SIG-M5 (cell line): Measurements from ENCODE around the gene HHATL.

Source experiments
- DNase-seq: peaks from one replicate; lab custom pipeline; 2025; lab: John Stamatoyannopoulos, UW

The HHATL gene

GRCh38 chr3:42702066-42702951 lies at the start of gene HHATL:
Gene HHATL, minus strand, starts transcription at chr3:42702798. Its CDS starts 1,972 bp downstream, at chr3:42700826.
- DNase-seq = no peak

DNA sequence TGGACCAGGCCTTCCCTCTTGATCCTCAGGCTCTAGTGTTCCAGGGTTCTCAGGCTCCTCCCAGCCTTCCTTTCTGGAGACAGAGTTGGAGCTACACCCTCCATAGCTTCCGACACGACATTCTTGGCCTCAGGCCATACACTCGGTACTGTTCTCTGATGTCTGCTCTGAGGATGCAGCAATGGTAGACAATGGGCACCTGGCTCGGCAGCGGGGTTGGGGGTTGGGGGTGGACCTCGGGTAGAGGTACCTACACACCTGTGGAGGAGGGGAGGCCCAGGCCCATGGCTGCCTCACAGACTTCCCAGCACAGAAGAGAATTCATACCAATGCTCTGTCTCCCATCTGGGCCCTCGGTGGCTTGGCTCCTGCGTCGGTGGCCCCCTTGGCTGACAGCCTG lies 49.0 kb upstream of the HHATL start:
- DNase-seq = no peak

- DNase-seq = no peak
These were observed 48.2 kb upstream of the HHATL start for GRCh38 chr3:42750834-42751233.

GRCh38 chr3:42749753-42750231 lies 47.2 kb upstream of the HHATL start:
- no peak for DNase-seq

DNA sequence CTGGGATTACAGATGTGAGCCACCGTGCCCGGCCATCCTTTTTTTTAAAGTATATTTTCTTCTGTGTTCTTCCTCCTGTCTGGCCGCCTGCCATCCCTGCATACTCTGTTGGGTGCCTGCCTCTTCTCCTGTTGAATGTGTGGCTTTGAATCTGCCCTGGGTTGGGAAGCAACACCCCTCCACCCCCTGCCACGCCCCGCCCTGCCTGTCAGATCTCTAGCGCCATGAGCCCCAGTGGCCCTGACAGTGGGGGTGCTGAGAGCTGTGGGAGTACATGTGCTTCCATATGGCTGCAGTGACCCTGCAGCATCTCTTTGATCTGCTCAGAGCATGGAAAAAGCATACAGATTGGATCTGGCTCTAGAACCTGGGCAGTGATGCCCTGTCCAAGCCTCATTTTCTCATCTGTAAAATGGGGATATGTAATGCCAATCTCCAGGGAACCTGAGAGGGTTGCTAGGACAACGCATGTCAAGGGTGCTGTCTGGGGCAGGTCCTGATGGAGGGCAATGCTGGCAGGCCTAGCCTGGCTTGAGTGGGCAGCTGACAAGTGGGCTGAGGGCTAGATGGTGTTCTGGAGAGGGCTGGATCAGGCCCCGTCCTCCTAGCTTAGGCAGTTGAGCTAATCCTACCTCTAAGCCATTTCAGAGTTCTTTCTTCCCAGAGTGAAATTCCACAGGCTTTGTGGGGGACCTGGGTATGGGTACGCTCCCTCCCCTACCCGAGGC lies 46.6 kb upstream of the HHATL start:
- no peak for DNase-seq

DNA sequence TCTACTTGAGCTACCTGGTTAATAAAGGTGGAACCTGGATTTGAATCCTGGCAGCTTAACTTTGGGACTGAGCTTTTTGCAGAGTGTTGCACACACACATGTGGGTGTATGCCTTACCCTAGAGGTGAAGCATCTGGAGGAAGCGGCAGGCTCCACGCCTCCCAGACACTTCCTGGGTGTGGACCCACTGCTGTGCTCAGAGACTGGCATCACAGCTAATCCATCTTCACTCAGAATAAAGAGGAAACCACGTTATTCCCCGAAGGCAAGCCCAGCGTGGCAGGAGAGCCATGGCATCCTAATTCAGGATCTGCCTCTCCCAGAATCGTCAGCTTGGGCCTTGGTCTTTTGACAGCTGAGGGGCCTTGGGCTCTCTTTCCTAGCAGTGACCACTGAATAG lies 45.0 kb upstream of the HHATL start:
- DNase-seq = no peak

DNA sequence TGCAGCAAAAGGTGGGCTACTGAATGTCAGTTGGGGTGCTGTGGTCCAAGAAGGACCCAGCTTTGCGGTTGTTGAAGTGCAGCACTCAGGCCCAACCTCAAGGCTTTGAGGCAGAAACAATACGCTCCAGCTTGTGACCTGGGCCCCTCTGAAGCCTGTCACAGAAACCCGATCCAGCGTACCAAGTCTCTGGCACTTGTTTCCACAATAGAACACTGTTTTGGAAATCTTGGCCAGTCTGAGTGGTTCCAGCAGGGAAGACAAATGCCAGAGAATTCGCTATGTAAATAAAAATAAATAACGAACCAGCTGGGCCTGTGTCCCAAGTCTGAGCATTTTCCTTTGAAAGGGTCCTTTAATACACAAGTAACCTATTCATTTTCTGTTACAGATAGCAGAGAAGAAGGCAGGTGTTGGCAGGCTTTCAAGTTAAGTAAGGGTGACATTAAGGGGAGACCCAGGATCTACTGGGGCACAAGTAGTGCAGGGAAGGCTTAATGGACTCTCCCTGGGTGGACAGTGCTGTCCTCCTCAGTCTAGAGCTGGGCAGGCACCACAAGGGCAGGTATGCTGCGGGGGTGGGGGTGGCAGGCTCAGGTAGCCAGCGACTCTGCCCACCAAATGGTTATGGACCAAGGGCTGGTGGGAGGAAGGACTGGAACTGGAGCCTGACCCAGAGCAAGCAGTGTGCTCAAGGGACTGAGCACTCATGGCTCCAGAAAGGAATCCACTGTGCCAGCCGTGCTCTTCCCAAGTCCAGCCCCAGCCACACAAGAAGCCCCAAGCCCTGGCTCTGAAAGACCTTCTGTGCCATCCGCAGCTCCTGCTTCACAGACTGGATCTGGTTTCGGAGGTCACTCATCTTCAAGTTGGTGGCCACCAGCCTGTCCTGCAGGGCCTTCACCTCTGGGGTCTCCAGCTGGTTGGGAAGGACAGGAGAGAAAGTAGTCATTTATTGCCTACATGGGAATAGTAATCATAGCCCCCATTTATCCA lies 44.2 kb upstream of the HHATL start:
- no peak for DNase-seq

DNA sequence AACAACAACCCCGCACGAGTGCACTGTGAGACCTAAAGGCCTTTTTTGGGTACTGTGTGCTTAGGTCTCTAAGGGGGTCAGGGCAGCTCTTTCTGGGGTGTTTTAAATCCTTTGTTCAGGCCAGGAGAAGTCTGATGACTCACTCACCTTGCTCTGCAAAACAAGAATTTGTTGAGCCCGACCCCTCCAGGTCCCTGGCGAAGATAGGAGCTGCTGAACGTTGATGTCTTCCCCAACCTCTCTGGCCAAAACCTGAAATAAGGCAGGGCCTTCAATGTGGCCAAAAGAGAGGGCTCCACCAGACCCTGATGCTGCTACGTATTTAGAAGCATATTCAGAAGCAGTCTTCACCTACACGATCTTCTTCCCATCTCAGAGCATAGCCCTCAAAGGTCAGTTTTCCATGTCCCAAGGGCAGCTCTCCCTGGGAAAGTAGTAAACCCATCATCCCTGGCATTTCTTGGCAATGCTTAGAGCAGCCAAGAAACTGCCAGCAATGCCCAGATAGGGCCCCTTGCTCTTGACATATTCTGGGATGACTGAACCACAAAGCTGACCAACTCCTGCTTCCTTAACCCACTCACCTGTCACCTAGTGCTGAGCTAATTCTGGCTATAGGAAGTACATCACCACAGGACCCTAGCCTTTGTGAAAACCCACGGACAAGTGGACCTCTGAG lies 43.3 kb upstream of the HHATL start:
- DNase-seq = no peak

GRCh38 chr3:42745291-42745745 lies 42.7 kb upstream of the HHATL start:
- no peak for DNase-seq

DNA sequence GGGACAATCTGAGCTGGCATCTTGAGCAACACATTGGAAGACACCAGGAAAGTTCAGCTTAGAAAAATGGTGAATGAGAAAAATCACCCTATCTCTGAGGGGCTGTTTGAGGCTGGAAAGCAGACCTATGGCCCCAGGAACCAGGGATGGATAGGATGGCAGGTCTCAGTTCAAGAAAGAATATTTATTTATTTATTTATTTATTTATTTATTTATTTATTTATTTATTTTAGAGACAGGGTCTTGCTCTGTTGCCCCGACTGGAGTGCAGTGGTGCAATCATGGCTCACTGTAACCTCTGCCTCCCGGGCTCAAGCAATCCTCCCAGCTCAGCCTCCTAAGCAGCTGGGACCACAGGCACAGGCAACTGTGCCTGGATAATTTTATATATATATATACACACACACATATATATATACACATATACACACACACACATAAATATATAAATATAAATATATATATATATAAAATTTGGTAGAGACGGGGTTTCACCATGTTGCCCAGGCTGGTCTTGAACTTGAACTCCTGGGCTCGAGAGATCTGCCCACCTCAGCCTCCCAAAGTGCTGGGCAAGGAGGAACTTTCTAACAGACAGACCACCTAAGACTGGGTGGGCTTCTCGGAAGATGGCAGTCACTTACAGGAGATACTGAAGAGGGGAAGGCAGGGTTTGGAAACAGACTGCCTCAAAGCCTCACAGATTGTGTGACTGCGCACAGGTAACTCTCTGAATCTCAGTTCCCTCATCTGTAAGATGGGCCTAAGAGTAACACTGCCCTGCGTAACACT lies 40.8 kb upstream of the HHATL start:
- no peak for DNase-seq

GRCh38 chr3:42742688-42743087 lies 40.1 kb upstream of the HHATL start:
- no peak for DNase-seq

- no peak for DNase-seq
These were observed 39.7 kb upstream of the HHATL start for GRCh38 chr3:42742259-42742658.

DNA sequence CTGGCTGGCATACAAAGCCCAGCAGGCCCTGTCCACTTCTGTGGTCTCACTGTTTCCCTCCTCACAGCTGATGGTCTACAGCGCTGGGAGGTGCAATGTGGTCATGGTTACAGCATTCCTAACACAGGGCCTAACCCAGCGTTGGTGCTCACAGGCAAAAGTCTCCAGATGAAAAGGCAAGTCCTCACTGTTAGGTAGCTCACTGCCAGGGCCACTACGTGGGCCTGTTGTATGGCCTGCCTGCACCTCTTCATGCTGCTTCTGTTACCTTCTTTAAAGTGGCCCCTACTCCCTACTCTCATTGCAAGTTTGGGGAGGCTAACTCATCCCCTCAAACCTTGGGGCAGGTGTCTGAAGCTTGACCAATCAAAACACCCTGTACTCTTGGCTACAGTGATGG lies 39.2 kb upstream of the HHATL start:
- no peak for DNase-seq

GRCh38 chr3:42739401-42740158 lies 37.0 kb upstream of the HHATL start:
- no peak for DNase-seq

DNA sequence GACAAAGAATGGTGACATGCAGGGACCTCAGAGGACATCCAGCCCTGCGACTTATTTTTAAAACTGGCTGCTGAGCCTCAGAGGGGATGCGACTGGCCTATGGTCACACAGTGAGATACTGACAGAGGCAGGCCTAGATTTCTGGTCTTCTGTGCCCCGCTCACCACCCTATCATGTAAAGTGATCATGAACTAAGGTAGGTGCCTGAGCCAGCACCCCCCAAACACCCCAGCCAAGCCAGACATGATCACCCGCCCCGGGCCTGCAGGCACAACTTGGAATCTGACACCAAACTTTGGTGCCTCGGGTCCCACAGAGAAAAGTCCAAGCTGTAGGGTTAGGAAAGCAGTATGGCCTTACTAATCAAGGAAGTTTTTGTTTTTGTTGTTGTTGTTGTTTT lies 33.9 kb upstream of the HHATL start:
- DNase-seq = no peak

- no peak for DNase-seq
These were observed 33.5 kb upstream of the HHATL start for GRCh38 chr3:42736081-42736480.

- DNase-seq = no peak
These were observed 33.0 kb upstream of the HHATL start for GRCh38 chr3:42735615-42736014.

GRCh38 chr3:42735019-42735418 lies 32.4 kb upstream of the HHATL start:
- DNase-seq = no peak

- no peak for DNase-seq
These were observed 31.8 kb upstream of the HHATL start for GRCh38 chr3:42734263-42734860.
